Measurements from ENCODE around the gene TRAPPC12.
A peak's percentile ranks its signal among the peaks of the same experiment; 100 is the strongest.

The TRAPPC12 gene

GRCh38 chr2:3405876-3406275, 26.4 kb downstream of the TRAPPC12 start:
- no peaks in the 10 kb centered on the region for H3K9me3 Mint-ChIP-seq
- H3K27ac Mint-ChIP-seq = peak overlapping the region; percentile 17
- TF ChIP-seq CTCF (IDR thresholded peaks at IDR 0.05) = no peak
- no peak overlapping the region for H3K4me3 Mint-ChIP-seq
- no peaks in the 10 kb centered on the region for H3K27me3 Mint-ChIP-seq (ENCODE audit: low read depth, poor library complexity)
- no peak for DNase-seq
- H3K4me1 Mint-ChIP-seq = no peaks in the 10 kb centered on the region
- peaks cover 62% of the 10 kb centered on the region for H3K36me3 Mint-ChIP-seq (ENCODE audit: low read depth)

GRCh38 chr2:3406501-3406900, 27.0 kb downstream of the TRAPPC12 start:
- Mint-ChIP-seq H3K4me3 (no peak overlapping the region), H3K9me3 (no peaks in the 10 kb centered on the region), H3K4me1 (no peaks in the 10 kb centered on the region), H3K27me3 (ENCODE audit: low read depth, poor library complexity) (no peaks in the 10 kb centered on the region), H3K36me3 (ENCODE audit: low read depth) (peaks cover 66% of the 10 kb centered on the region), H3K27ac (no peak overlapping the region)
- no peak for TF ChIP-seq CTCF (IDR thresholded peaks at IDR 0.05)
- no peak for DNase-seq

- no peaks in the 10 kb centered on the region for H3K9me3 Mint-ChIP-seq
- peaks cover 51% of the 10 kb centered on the region for H3K36me3 Mint-ChIP-seq (ENCODE audit: low read depth)
- H3K27me3 Mint-ChIP-seq (ENCODE audit: low read depth, poor library complexity) = no peaks in the 10 kb centered on the region
- no peak overlapping the region for H3K27ac Mint-ChIP-seq
- H3K4me1 Mint-ChIP-seq = no peaks in the 10 kb centered on the region
- no peak for DNase-seq
- TF ChIP-seq CTCF (IDR thresholded peaks at IDR 0.05) = no peak
- H3K4me3 Mint-ChIP-seq = no peak overlapping the region
Observed at GRCh38 chr2:3408781-3409180, 29.3 kb downstream of the TRAPPC12 start.

GRCh38 chr2:3409627-3410170, 30.2 kb downstream of the TRAPPC12 start:
- no peak for TF ChIP-seq CTCF (IDR thresholded peaks at IDR 0.05)
- Mint-ChIP-seq H3K27me3 (ENCODE audit: low read depth, poor library complexity) (no peaks in the 10 kb centered on the region), H3K9me3 (no peaks in the 10 kb centered on the region), H3K4me3 (no peak overlapping the region), H3K27ac (no peak overlapping the region), H3K4me1 (no peaks in the 10 kb centered on the region), H3K36me3 (ENCODE audit: low read depth) (peaks cover 53% of the 10 kb centered on the region)
- DNase-seq = no peak

GRCh38 chr2:3411103-3411502, 31.6 kb downstream of the TRAPPC12 start:
- Mint-ChIP-seq H3K27ac (no peak overlapping the region), H3K27me3 (ENCODE audit: low read depth, poor library complexity) (no peaks in the 10 kb centered on the region), H3K4me1 (no peaks in the 10 kb centered on the region), H3K9me3 (no peaks in the 10 kb centered on the region), H3K36me3 (ENCODE audit: low read depth) (peaks cover 62% of the 10 kb centered on the region), H3K4me3 (no peak overlapping the region)
- DNase-seq = no peak
- no peak for TF ChIP-seq CTCF (IDR thresholded peaks at IDR 0.05)

GRCh38 chr2:3413697-3414096, 34.2 kb downstream of the TRAPPC12 start:
- H3K4me1 Mint-ChIP-seq = peaks cover under 1% of the 10 kb centered on the region
- peaks cover 57% of the 10 kb centered on the region for H3K36me3 Mint-ChIP-seq (ENCODE audit: low read depth)
- no peaks in the 10 kb centered on the region for H3K9me3 Mint-ChIP-seq
- peak overlapping the region; percentile 82 for H3K27ac Mint-ChIP-seq
- TF ChIP-seq CTCF (IDR thresholded peaks at IDR 0.05) = no peak
- H3K27me3 Mint-ChIP-seq (ENCODE audit: low read depth, poor library complexity) = no peaks in the 10 kb centered on the region
- no peak for DNase-seq
- no peak overlapping the region for H3K4me3 Mint-ChIP-seq
